Measurements from ENCODE around the gene RNASE12. TPM values are rescaled to one million over a fixed set of nuclear protein-coding genes. Genes with fewer than 3 reads are reported as not detected.

The RNASE12 gene
- total and polyA plus RNA-seq, 9 of the 15 experiments (the other 6 are each of a cell fraction or from before 2014, with no cell fraction given), result 0.24 TPM; not detected in 8

DNA sequence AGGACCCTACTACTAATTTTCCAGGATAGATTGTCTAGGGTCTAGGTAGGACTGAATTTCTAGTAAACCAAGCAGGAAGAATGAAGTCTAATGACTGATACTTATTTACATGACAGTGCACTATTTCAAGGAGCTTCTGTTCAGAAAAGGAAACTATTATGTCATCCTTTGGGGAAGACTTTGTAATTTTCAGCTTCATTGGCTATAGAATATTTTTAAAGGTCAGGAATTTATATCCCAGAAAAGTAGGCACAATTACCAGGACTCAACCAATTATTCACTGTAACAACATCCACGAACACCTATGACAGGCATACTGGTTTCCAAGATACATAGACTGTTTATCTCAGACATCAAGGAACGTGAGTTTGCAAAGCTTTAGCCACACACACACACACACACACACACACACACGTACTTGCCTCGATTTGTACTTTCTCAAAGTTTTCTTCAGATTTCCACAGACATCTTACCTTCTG is 27.1 kb upstream of the RNASE12 start (continued):
- TF ChIP-seq HMGN3 (IDR thresholded peaks at IDR 0.05; ENCODE audit: borderline replicate concordance, extremely low read depth, insufficient read length, low read depth, low read length) (no peak), PKNOX1 (IDR thresholded peaks at IDR 0.05) (peak; percentile 70), SOX6 (IDR thresholded peaks at IDR 0.05) (peak; percentile 58), DACH1 (IDR thresholded peaks at IDR 0.05; ENCODE audit: partially characterized antibody) (no peak), SIX5 (IDR thresholded peaks at IDR 0.05; ENCODE audit: borderline replicate concordance in 1 of 2, insufficient read depth in 1 of 2, low read depth in 1 of 2, low read length in 2 of 2) (no peak), SMC3 (conservative IDR thresholded peaks at IDR 0.05; ENCODE audit: insufficient read depth, low read depth, low read length) (no peak), DDX20 (tag; IDR thresholded peaks at IDR 0.05; ENCODE audit: low read depth) (no peak), ZNF408 (CRISPR knock-in tag; IDR thresholded peaks at IDR 0.05; ENCODE audit: low read depth) (no peak), SMAD4 (CRISPR knock-in tag; conservative IDR thresholded peaks at IDR 0.05) (no peak), FOXJ2 (tag; IDR thresholded peaks at IDR 0.05) (peak; percentile 91), PCBP1 (IDR thresholded peaks at IDR 0.05; ENCODE audit: low read depth, low read length, poor library complexity, severe bottlenecking) (no peak), ZNF324 (CRISPR knock-in tag; IDR thresholded peaks at IDR 0.05) (no peak), NONO (IDR thresholded peaks at IDR 0.05; ENCODE audit: low read depth in 2 of 2, low read length in 1 of 2) (no peak), GATA2 (CRISPR knock-in tag; IDR thresholded peaks at IDR 0.05) (0 out of 2 replicates have a peak, but pooled peaks have one; percentile 40), TCF3 (CRISPR knock-in tag; IDR thresholded peaks at IDR 0.05) (no peak), HDAC6 (IDR thresholded peaks at IDR 0.05; ENCODE audit: low read depth, low read length) (no peak), ZNF644 (tag; IDR thresholded peaks at IDR 0.05; ENCODE audit: low read depth) (no peak), CC2D1A (IDR thresholded peaks at IDR 0.05) (no peak), HCFC1 (IDR thresholded peaks at IDR 0.05; ENCODE audit: low read depth, low read length) (no peak), SLC30A9 (CRISPR knock-in tag; IDR thresholded peaks at IDR 0.05) (no peak), MCM7 (IDR thresholded peaks at IDR 0.05) (no peak), TEAD4 (IDR thresholded peaks at IDR 0.05; ENCODE audit: low read length) (no peak), TEAD4 (CRISPR knock-in tag; IDR thresholded peaks at IDR 0.05; ENCODE audit: borderline replicate concordance) (no peak), ZNF384 (IDR thresholded peaks at IDR 0.05; ENCODE audit: low read depth, low read length) (no peak), COPS2 (conservative IDR thresholded peaks at IDR 0.05) (no peak), MTA3 (IDR thresholded peaks at IDR 0.05; ENCODE audit: borderline replicate concordance) (no peak)
- TF ChIP-seq, protein P1, sequence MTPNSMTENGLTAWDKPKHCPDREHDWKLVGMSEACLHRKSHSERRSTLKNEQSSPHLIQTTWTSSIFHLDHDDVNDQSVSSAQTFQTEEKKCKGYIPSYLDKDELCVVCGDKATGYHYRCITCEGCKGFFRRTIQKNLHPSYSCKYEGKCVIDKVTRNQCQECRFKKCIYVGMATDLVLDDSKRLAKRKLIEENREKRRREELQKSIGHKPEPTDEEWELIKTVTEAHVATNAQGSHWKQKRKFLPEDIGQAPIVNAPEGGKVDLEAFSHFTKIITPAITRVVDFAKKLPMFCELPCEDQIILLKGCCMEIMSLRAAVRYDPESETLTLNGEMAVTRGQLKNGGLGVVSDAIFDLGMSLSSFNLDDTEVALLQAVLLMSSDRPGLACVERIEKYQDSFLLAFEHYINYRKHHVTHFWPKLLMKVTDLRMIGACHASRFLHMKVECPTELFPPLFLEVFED (CRISPR knock-in tag; conservative IDR thresholded peaks at IDR 0.05), result no peak
- TF ChIP-seq, protein P2, sequence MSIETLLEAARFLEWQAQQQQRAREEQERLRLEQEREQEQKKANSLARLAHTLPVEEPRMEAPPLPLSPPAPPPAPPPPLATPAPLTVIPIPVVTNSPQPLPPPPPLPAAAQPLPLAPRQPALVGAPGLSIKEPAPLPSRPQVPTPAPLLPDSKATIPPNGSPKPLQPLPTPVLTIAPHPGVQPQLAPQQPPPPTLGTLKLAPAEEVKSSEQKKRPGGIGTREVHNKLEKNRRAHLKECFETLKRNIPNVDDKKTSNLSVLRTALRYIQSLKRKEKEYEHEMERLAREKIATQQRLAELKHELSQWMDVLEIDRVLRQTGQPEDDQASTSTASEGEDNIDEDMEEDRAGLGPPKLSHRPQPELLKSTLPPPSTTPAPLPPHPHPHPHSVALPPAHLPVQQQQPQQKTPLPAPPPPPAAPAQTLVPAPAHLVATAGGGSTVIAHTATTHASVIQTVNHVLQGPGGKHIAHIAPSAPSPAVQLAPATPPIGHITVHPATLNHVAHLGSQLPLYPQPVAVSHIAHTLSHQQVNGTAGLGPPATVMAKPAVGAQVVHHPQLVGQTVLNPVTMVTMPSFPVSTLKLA (conservative IDR thresholded peaks at IDR 0.05), result 0 out of 4 replicates have a peak, but pooled peaks of 1 of the 2 experiments have one; percentile 28

All from K562 (cell line).